Panc1 (cell line): ENCODE measurements around the gene HABP4. TPM values are rescaled to one million over a fixed set of nuclear protein-coding genes. Genes with fewer than 3 reads are reported as not detected.

Source experiments
- ATAC-seq: fragments of 200-7000 bp; cut with Tn5 transposase; 2 replicates; pipeline ENCODE4 v1.9.1; 2020; ENCODE audit warnings: mild to moderate bottlenecking, moderate library complexity
- BruUV-seq: library from RNA; stranded (reverse); fragments of 400-500 nt; replicated peaks from 2 replicates; lab custom pipeline; 2021; lab: Mats Ljungman, UMichigan
- CTCF ChIA-PET: fragments of 300-600 bp; sonication (Branson Sonifier 250); formaldehyde crosslinking; loops from one replicate; lab custom pipeline; 2022; ENCODE audit warnings: antibody characterized with exemption; lab: Charles Lee
- POLR2A ChIA-PET: fragments of 300-600 bp; sonication (Branson Sonifier 250); formaldehyde crosslinking; loops from one replicate; lab custom pipeline; 2022; ENCODE audit warnings: antibody characterized with exemption; lab: Charles Lee
- DNase-seq: peaks from one replicate; pipeline ENCODE4 v3.0.0-alpha.2; 2010; ENCODE audit warnings: low read depth, low spot score
- H3K27ac ChIP-seq: 2 replicates; pipeline ENCODE4 v1.5.1; 2011; ENCODE audit warnings: mild to moderate bottlenecking, low read length, inconsistent platforms
- H3K27me3 ChIP-seq: fragments of 200-500 bp; sonication (Bioruptor generic); 2 replicates; pipeline ENCODE4 v1.6.0; 2014; ENCODE audit warnings: low read length, inconsistent platforms; ENCODE audit not compliant: control insufficient read depth, insufficient read depth
- H3K36me3 ChIP-seq: fragments of 200-500 bp; sonication (Bioruptor generic); 2 replicates; pipeline ENCODE4 v1.5.1; 2014; ENCODE audit warnings: inconsistent platforms, mild to moderate bottlenecking, low read length, moderate library complexity; ENCODE audit not compliant: control insufficient read depth, insufficient read depth
- H3K4me1 ChIP-seq: 2 replicates; pipeline ENCODE4 v1.5.1; 2011; ENCODE audit warnings: inconsistent platforms, mild to moderate bottlenecking, low read length, moderate library complexity; ENCODE audit not compliant: control insufficient read depth, insufficient read depth
- H3K4me3 ChIP-seq, 2 experiments: 2 replicates each; pipeline ENCODE4 v1.5.1; 2011 to 2012; ENCODE audit warnings: low read depth in 2 of 2, low read length in 2 of 2, mild to moderate bottlenecking in 2 of 2, inconsistent platforms in 1 of 2, moderate library complexity in 1 of 2
- H3K9me3 ChIP-seq: fragments of 200-500 bp; sonication (Bioruptor generic); 2 replicates; pipeline ENCODE4 v1.5.1; 2014; ENCODE audit warnings: low read depth, mild to moderate bottlenecking, inconsistent platforms, low read length, moderate library complexity; ENCODE audit not compliant: control insufficient read depth, insufficient read depth
- CTCF ChIP-seq: fragments of 450-650 bp; IDR thresholded peaks from 2 replicates; pipeline ENCODE4 v1.5.1; 2017; ENCODE audit warnings: mild to moderate bottlenecking
- POLR2AphosphoS5 ChIP-seq: IDR thresholded peaks from 2 replicates; pipeline ENCODE4 v1.6.1; 2012; ENCODE audit warnings: mild to moderate bottlenecking, low read depth, low read length, moderate library complexity
- SIN3A ChIP-seq: IDR thresholded peaks from 2 replicates; pipeline ENCODE4 v1.6.1; 2012; ENCODE audit warnings: low read depth, mild to moderate bottlenecking, low read length, moderate library complexity, borderline replicate concordance; ENCODE audit not compliant: insufficient read depth
- TCF7L2 ChIP-seq: IDR thresholded peaks from 2 replicates; pipeline ENCODE4 v1.6.1; 2011; ENCODE audit warnings: mild to moderate bottlenecking, low read depth, low read length, inconsistent platforms
- in situ Hi-C: cut with HindIII; loops from 2 replicates; pipeline ENCODE4 v1.10.0; 2016; ENCODE audit warnings: low sequenced_read_pairs, low pct_unique_long_range_greater_than_20kb
- intact Hi-C: fragments of 100-400 bp; cut with micrococcal nuclease; formaldehyde crosslinking; loops from one replicate; pipeline ENCODE4 v1.10.0; 2022; ENCODE audit not compliant: unreplicated experiment
- total RNA-seq: library from RNA; stranded (reverse); gene quantifications from one replicate; pipeline ENCODE4 v1.2.1, GENCODE V29; 2021; ENCODE audit not compliant: unreplicated experiment
- TF ChIP-seq, protein P1 (sequence below), 2 experiments: IDR thresholded peaks; 2 replicates each; pipeline ENCODE4 v1.6.1; 2011 to 2012; ENCODE audit warnings: low read depth in 2 of 2, control low read depth in 1 of 2, low read length in 1 of 2, mild to moderate bottlenecking in 1 of 2, moderate library complexity in 1 of 2; ENCODE audit not compliant: insufficient read depth in 1 of 2

HABP4 gene
- total RNA-seq, 1 experiment from 2014 or later: 32.3 TPM

DNA sequence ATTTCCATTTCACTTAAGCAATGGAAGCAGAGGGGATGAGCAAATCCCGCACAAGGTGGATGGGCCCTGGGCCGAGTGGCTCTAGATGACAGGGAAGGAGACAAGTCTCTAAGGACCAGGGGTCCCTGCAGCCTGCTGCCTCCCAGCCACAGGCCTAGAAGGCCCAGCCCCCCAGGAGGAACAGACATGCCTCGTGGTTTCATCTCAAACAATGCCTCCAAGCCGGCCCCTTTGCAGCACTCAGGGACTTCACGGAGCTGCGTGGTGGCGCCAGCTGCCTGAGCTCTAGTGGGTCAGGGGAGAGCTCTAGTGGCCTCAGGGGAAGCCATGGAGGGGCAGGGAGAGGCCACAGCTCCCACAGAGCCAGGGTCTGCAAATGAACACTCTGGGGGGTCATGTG, 48.8 kb downstream of the HABP4 start:
- DNase-seq (no peak), ATAC-seq (no peak)
- BruUV-seq: no TSS peak
- TF ChIP-seq TCF7L2 (no peak), CTCF (no peak), SIN3A (no peak), POLR2AphosphoS5 (no peak)
- Histone ChIP-seq H3K9me3 (no peaks in the 10 kb centered on the region), H3K36me3 (no peaks in the 10 kb centered on the region), H3K4me3 (no peak overlapping the region), H3K4me1 (no peaks in the 10 kb centered on the region), H3K27ac (no peak overlapping the region), H3K27me3 (no peaks in the 10 kb centered on the region)
- intact Hi-C loops: no loop called here
- POLR2A ChIA-PET: no interaction called here
- CTCF ChIA-PET: no interaction called here
- in situ Hi-C loops: no loop called here

GRCh38 chr9:96499257-96499656, 49.3 kb downstream of the HABP4 start:
- intact Hi-C loops: no loop called here
- Histone ChIP-seq H3K36me3 (no peaks in the 10 kb centered on the region), H3K9me3 (no peaks in the 10 kb centered on the region), H3K27ac (no peak overlapping the region), H3K4me1 (no peaks in the 10 kb centered on the region), H3K4me3 (no peak overlapping the region), H3K27me3 (no peaks in the 10 kb centered on the region)
- CTCF ChIA-PET: no interaction called here
- BruUV-seq: no TSS peak
- ATAC-seq: no peak
- POLR2A ChIA-PET: no interaction called here
- DNase-seq: no peak
- in situ Hi-C loops: no loop called here
- TF ChIP-seq SIN3A: no peak
- TF ChIP-seq POLR2AphosphoS5: no peak
- no peak for TF ChIP-seq TCF7L2
- no peak for TF ChIP-seq CTCF
- TF ChIP-seq, protein P1, sequence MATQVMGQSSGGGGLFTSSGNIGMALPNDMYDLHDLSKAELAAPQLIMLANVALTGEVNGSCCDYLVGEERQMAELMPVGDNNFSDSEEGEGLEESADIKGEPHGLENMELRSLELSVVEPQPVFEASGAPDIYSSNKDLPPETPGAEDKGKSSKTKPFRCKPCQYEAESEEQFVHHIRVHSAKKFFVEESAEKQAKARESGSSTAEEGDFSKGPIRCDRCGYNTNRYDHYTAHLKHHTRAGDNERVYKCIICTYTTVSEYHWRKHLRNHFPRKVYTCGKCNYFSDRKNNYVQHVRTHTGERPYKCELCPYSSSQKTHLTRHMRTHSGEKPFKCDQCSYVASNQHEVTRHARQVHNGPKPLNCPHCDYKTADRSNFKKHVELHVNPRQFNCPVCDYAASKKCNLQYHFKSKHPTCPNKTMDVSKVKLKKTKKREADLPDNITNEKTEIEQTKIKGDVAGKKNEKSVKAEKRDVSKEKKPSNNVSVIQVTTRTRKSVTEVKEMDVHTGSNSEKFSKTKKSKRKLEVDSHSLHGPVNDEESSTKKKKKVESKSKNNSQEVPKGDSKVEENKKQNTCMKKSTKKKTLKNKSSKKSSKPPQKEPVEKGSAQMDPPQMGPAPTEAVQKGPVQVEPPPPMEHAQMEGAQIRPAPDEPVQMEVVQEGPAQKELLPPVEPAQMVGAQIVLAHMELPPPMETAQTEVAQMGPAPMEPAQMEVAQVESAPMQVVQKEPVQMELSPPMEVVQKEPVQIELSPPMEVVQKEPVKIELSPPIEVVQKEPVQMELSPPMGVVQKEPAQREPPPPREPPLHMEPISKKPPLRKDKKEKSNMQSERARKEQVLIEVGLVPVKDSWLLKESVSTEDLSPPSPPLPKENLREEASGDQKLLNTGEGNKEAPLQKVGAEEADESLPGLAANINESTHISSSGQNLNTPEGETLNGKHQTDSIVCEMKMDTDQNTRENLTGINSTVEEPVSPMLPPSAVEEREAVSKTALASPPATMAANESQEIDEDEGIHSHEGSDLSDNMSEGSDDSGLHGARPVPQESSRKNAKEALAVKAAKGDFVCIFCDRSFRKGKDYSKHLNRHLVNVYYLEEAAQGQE (IDR thresholded peaks at IDR 0.05; ENCODE audit: insufficient read depth in 1 of 2, low read depth in 2 of 2, low read length in 1 of 2): no peak
